HepG2 (cell line): ENCODE results near the gene TPCN2. TPM values are rescaled to one million over a fixed set of nuclear protein-coding genes. Genes with fewer than 3 reads are reported as not detected.

ENCODE experiments used
- ATAC-seq: fragments of 200-7000 bp; cut with Tn5 transposase; 3 replicates; pipeline ENCODE4 v1.9.1; 2020; ENCODE audit warnings: mild to moderate bottlenecking, moderate library complexity
- BruUV-seq: library from RNA; stranded (reverse); fragments of 400-500 nt; replicated peaks from 2 replicates; lab custom pipeline; 2021; lab: Mats Ljungman, UMichigan
- CTCF ChIA-PET: fragments of 300-600 bp; formaldehyde crosslinking; extraction: SDS; loops from one replicate; lab custom pipeline; 2021; ENCODE audit warnings: low total read pairs, inconsistent platforms, low intra/inter-chr PET ratio; lab: Yijun Ruan, JAX
- POLR2A ChIA-PET: fragments of 350-600 bp; sonication (Branson Sonifier 250); formaldehyde crosslinking; loops from one replicate; lab custom pipeline; 2020; ENCODE audit warnings: antibody characterized with exemption, inconsistent platforms; lab: Yijun Ruan, JAX
- DNase-seq: peaks from one replicate; pipeline ENCODE4 v3.0.0-alpha.2; 2015; ENCODE audit warnings: low spot score
- FAIRE-seq: peaks from 3 replicates; lab custom pipeline; 2011; peaks lifted over from hg19 to GRCh38; lab: Jason Lieb, UNC
- H2AFZ ChIP-seq: one replicate; pipeline ENCODE4 v1.6.1; 2011; ENCODE audit warnings: low read length, inconsistent platforms
- H3K27ac ChIP-seq: fragments of 300-600 bp; 3 replicates; pipeline ENCODE4 v1.8.0; 2011; ENCODE audit warnings: mixed run types, mild to moderate bottlenecking, mixed read lengths, low read length, inconsistent platforms; ENCODE audit not compliant: insufficient read depth; ENCODE audit errors: extremely low read length
- H3K27me3 ChIP-seq, 2 experiments: fragments of 200-600 bp in 1 of 2; 2 replicates in 1 of 2; 3 replicates in 1 of 2; pipeline versions ENCODE4 v1.6.0 to v1.8.0; 2011; ENCODE audit warnings: low read length in 2 of 2, mild to moderate bottlenecking in 2 of 2, moderate library complexity in 2 of 2, inconsistent platforms in 1 of 2; ENCODE audit not compliant: insufficient read depth in 2 of 2, control insufficient read depth in 1 of 2
- H3K36me3 ChIP-seq, 2 experiments: fragments of 200-600 bp in 1 of 2; replicated peaks in 1 of 2; 2 replicates in 1 of 2; 3 replicates in 1 of 2; pipeline versions ENCODE4 v1.5.1 to v1.8.0; 2011; ENCODE audit warnings: low read length in 2 of 2, inconsistent platforms in 1 of 2; ENCODE audit not compliant: insufficient read depth in 2 of 2, control insufficient read depth in 1 of 2
- H3K4me1 ChIP-seq: 2 replicates; pipeline ENCODE4 v1.5.1; 2012; ENCODE audit warnings: low read length, inconsistent platforms; ENCODE audit not compliant: insufficient read depth
- H3K4me2 ChIP-seq: 2 replicates; pipeline ENCODE4 v1.6.0; 2011; ENCODE audit warnings: low read depth, low read length, inconsistent platforms
- H3K4me3 ChIP-seq, 3 experiments: fragments of 200-600 bp in 1 of 3; sonication (generic), shearing (Covaris generic) in 1 of 3; replicated peaks in 1 of 3; 2 replicates each; pipeline ENCODE4 v1.5.1; 2011 to 2016; ENCODE audit warnings: low read length in 3 of 3, inconsistent platforms in 2 of 3, low read depth in 2 of 3, mild to moderate bottlenecking in 2 of 3, control low read depth in 1 of 3, mixed read lengths in 1 of 3; ENCODE audit not compliant: insufficient read depth in 1 of 3
- H3K79me2 ChIP-seq: one replicate; pipeline ENCODE4 v1.6.1; 2011; ENCODE audit warnings: low read length, inconsistent platforms; ENCODE audit not compliant: insufficient read depth
- H3K9ac ChIP-seq: 2 replicates; pipeline ENCODE4 v1.6.0; 2011; ENCODE audit warnings: mild to moderate bottlenecking, low read depth, low read length, inconsistent platforms; ENCODE audit not compliant: insufficient read depth
- H3K9me3 ChIP-seq: 2 replicates; pipeline ENCODE4 v1.5.1; 2012; ENCODE audit warnings: mild to moderate bottlenecking, low read length
- H4K20me1 ChIP-seq: 2 replicates; pipeline ENCODE4 v1.6.0; 2011; ENCODE audit warnings: inconsistent platforms, mild to moderate bottlenecking, low read length, moderate library complexity; ENCODE audit not compliant: insufficient read depth
- DMAP1 ChIP-seq: IDR thresholded peaks from 2 replicates; pipeline ENCODE4 v1.6.1; 2016
- FOXA3 ChIP-seq: IDR thresholded peaks from 2 replicates; pipeline ENCODE4 v1.6.1; 2016; ENCODE audit warnings: missing genetic modification reagents, missing compliant biosample characterization
- LCORL ChIP-seq, 2 experiments: fragments of 450-650 bp in 1 of 2; sonication (generic) in 1 of 2; formaldehyde crosslinking in 1 of 2; IDR thresholded peaks; 2 replicates each; pipeline versions ENCODE4 v1.5.0 to v1.6.1; 2017 to 2020; ENCODE audit warnings: antibody characterized with exemption in 1 of 2, missing genetic modification reagents in 1 of 2
- MXD4 ChIP-seq: IDR thresholded peaks from 2 replicates; pipeline ENCODE4 v1.6.1; 2016; ENCODE audit warnings: mild to moderate bottlenecking, missing biosample characterization, missing genetic modification reagents
- NFKBIZ ChIP-seq: IDR thresholded peaks from 2 replicates; pipeline ENCODE4 v1.6.1; 2018; ENCODE audit warnings: missing genetic modification reagents, missing compliant biosample characterization
- PTBP1 ChIP-seq: fragments of 200-400 bp; formaldehyde crosslinking; IDR thresholded peaks from 2 replicates; pipeline ENCODE4 v1.6.1; 2018; ENCODE audit warnings: low read length, low read depth; ENCODE audit not compliant: poor library complexity, severe bottlenecking
- RCOR2 ChIP-seq: IDR thresholded peaks from 2 replicates; pipeline ENCODE4 v1.6.1; 2016; ENCODE audit warnings: missing biosample characterization, missing genetic modification reagents
- REPIN1 ChIP-seq: sonication (generic); formaldehyde crosslinking; IDR thresholded peaks from 2 replicates; pipeline ENCODE4 v1.8.0; 2022; ENCODE audit warnings: missing genetic modification reagents, low read depth, mild to moderate bottlenecking, borderline replicate concordance
- RFX5 ChIP-seq: IDR thresholded peaks from 2 replicates; pipeline ENCODE4 v1.6.1; 2011; ENCODE audit warnings: low read depth, low read length, improper control_type of control experiment
- SOX13 ChIP-seq, 3 experiments: fragments of 450-650 bp in 1 of 3; sonication (generic) in 1 of 3; formaldehyde crosslinking in 1 of 3; IDR thresholded peaks in 2 of 3; conservative IDR thresholded peaks in 1 of 3; 2 replicates each; pipeline versions ENCODE4 v1.5.0 to v1.6.1; 2016 to 2020; ENCODE audit warnings: antibody characterized with exemption in 1 of 3, mild to moderate bottlenecking in 1 of 3, missing compliant biosample characterization in 1 of 3, missing genetic modification reagents in 1 of 3, moderate library complexity in 1 of 3
- SP5 ChIP-seq: IDR thresholded peaks from 2 replicates; pipeline ENCODE4 v1.6.1; 2016; ENCODE audit warnings: low read depth, borderline replicate concordance
- THRA ChIP-seq: sonication (generic); formaldehyde crosslinking; IDR thresholded peaks from 2 replicates; pipeline ENCODE4 v1.4.0; 2020; ENCODE audit warnings: missing genetic modification reagents, borderline replicate concordance
- TMF1 ChIP-seq: sonication (generic); formaldehyde crosslinking; IDR thresholded peaks from 2 replicates; pipeline ENCODE4 v1.8.1; 2022; ENCODE audit warnings: low read depth, missing genetic modification reagents
- YEATS4 ChIP-seq: sonication (generic); formaldehyde crosslinking; IDR thresholded peaks from 2 replicates; pipeline ENCODE4 v1.4.0; 2020; ENCODE audit warnings: missing genetic modification reagents, borderline replicate concordance
- ZBTB4 ChIP-seq: sonication (generic); formaldehyde crosslinking; IDR thresholded peaks from 2 replicates; pipeline ENCODE4 v1.4.0; 2020; ENCODE audit warnings: missing genetic modification reagents, mild to moderate bottlenecking, borderline replicate concordance
- ZBTB7B ChIP-seq: sonication (generic); formaldehyde crosslinking; IDR thresholded peaks from 2 replicates; pipeline ENCODE4 v1.4.0; 2020; ENCODE audit warnings: missing genetic modification reagents
- ZSCAN21 ChIP-seq: sonication (generic); formaldehyde crosslinking; IDR thresholded peaks from 2 replicates; pipeline ENCODE4 v1.8.0; 2022; ENCODE audit warnings: mild to moderate bottlenecking, missing genetic modification reagents, moderate library complexity, borderline replicate concordance
- WGBS: methylation state at CpG from one replicate; pipeline ENCODE4 v1.1.6; 2017; ENCODE audit warnings: low lambda C conversion rate; 5-methylcytosine and 5-hydroxymethylcytosine counted together
- in situ Hi-C: cut with HindIII; loops from 2 replicates; pipeline ENCODE4 v1.10.0; 2017; ENCODE audit warnings: low pct_unique_long_range_greater_than_20kb; ENCODE audit not compliant: extremely low pct_ligation_motif_present
- intact Hi-C: fragments of 100-400 bp; cut with micrococcal nuclease; formaldehyde crosslinking; loops from one replicate; pipeline ENCODE4 v1.10.0; 2022; ENCODE audit not compliant: unreplicated experiment
- polyA plus RNA-seq, 8 experiments: library from polyadenylated mRNA; depleted of rRNA in 3 of 8; stranded (reverse) in 7 of 8; unstranded in 1 of 8; fragments of >200 nt; fragmentation: Illumina TruSeq in 4 of 8; extraction: Trizol in 4 of 8; gene quantifications; 2 replicates each; pipeline versions ENCODE4 v1.2.1 to v1.2.3, GENCODE V29; 2011 to 2016; ENCODE audit warnings: low read depth in 4 of 8, missing spikeins in 1 of 8, mixed read lengths in 1 of 8; ENCODE audit not compliant: insufficient read depth in 1 of 8
- total RNA-seq, 5 experiments: library from RNA; depleted of rRNA; stranded (reverse); fragments of >200 nt; fragmentation: Illumina TruSeq; extraction: Trizol; gene quantifications; 2 replicates each; pipeline ENCODE4 v1.2.3, GENCODE V29; 2016; ENCODE audit warnings: low read depth in 1 of 5

TPCN2 gene
- total and polyA plus RNA-seq, 2 of the 13 experiments (the other 11 are each of a cell fraction or from before 2014, with no cell fraction given) = 5.6 to 5.9 TPM

- Histone ChIP-seq H3K36me3 (no peaks in the 10 kb centered on the region), H3K79me2 (no peaks in the 10 kb centered on the region), H3K9me3 (no peaks in the 10 kb centered on the region), H4K20me1 (no peaks in the 10 kb centered on the region), H3K27me3 (no peaks in the 10 kb centered on the region), H3K27ac (peak overlapping the region; percentile 59), H3K4me3 (peak overlapping the region; percentile 29 to 64 (median 46); a peak in 4 of 6 replicates), H3K4me1 (peaks cover 65% of the 10 kb centered on the region), H2AFZ (no peak overlapping the region), H3K4me2 (peak overlapping the region; percentile 88), H3K9ac (peak overlapping the region; percentile 68)
- in situ Hi-C loops = no loop called here
- peak; percentile 91 for DNase-seq
- intact Hi-C loops = no loop called here
- BruUV-seq = TSS peak; percentile 87
- WGBS = 1% methylated on average over 22 of the region's 44 CpGs
- peak; percentile 83 for ATAC-seq
- ChIA-PET CTCF (no interaction called here), POLR2A (interaction anchor here (0.7 to 2.2 kb wide), 8 partner anchors 10 to 501 kb away, joined by 3 to 8 read pairs (median 4); no protein-coding TSS in a partner anchor)
- peak; percentile 50 for FAIRE-seq
- TF ChIP-seq DMAP1 (CRISPR knock-in tag) (no peak), RCOR2 (CRISPR knock-in tag) (peak; percentile 24; the same call in 1 of the 2 replicates), ZSCAN21 (CRISPR knock-in tag) (no peak), THRA (peak; percentile 53; the same call in 1 of the 2 replicates), REPIN1 (peak; percentile 54; the same call in 1 of the 2 replicates), ZBTB7B (CRISPR knock-in tag) (peak; percentile 71; the same call in 1 of the 2 replicates), RFX5 (0 out of 2 replicates have a peak, but pooled peaks have one; percentile 13), NFKBIZ (CRISPR knock-in tag) (0 out of 2 replicates have a peak, but pooled peaks have one; percentile 22), PTBP1 (peak; percentile 81), FOXA3 (CRISPR knock-in tag) (peak; percentile 69), YEATS4 (peak; percentile 50), SP5 (CRISPR knock-in tag) (peak; percentile 83), LCORL (IDR thresholded peaks at IDR 0.05) (no peak), LCORL (CRISPR knock-in tag; IDR thresholded peaks at IDR 0.05) (peak; percentile 44; the same call in 1 of the 2 replicates), MXD4 (0 out of 2 replicates have a peak, but pooled peaks have one; percentile 50), SOX13 (IDR thresholded peaks at IDR 0.05) (peak; percentile 21; the same call in 1 of the 2 replicates), SOX13 (CRISPR knock-in tag; conservative IDR thresholded peaks at IDR 0.05 in 1 of 2, IDR thresholded peaks at IDR 0.05 in 1 of 2) (peak in 1 of 2 experiments; percentile 83; a peak in 2 of 4 replicates), ZBTB4 (CRISPR knock-in tag) (peak; percentile 29; the same call in 1 of the 2 replicates), TMF1 (0 out of 2 replicates have a peak, but pooled peaks have one; percentile 33)
These were observed 108.6 kb downstream of the TPCN2 start for GRCh38 chr11:69157156-69157821.
